ENCODE results near the gene MAPK14.
"Not testable (repeated sequence)": the region's sequence is repeated elsewhere in the genome, so short reads cannot be mapped to it uniquely, and the experiment has no call there.

The MAPK14 gene

DNA sequence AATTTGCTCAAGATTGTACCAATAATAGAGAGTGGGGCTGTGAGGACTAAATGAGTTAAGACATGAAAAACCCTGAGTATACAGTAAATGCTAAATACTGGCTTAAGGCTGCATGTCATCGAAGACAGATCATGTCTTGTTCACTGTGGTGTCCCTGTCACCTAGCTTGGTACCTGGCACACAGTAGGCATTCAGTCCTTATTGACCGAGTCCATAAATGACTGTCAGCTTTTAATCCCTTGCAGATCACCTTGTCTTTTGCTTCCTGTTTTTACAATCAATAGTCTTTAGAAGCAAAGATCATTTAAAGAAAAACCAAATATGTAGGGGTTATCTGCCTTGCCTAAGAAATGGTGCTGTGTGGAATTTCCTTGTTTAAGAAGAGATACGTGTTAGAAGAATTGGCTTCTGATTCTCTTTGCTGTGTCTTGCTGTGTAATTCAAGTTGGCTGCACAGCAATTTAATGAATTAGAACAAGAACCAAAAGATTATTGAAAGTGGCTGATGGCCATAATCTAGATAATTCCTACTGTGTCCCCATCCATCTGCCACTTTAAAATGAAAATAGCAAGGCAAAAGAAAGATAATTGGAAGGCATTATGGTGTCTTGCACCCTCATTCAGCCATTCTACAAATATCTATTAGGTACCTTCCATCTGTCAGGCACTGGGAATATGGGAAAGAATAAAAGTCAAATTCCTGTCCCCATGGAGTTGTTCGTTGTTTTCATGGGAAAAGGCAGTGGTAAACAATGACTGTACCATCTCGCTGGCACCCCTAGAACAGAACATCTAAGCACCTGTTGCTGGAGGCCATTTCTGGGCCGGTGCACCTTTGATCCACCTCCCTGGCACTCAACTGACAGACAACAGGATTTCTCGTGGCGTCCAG, 90.3 kb downstream of the MAPK14 start:
- no peak for DNase-seq (ENCODE audit: low read depth)
- H3K4me3 ChIP-seq (ENCODE audit: low read depth, low read length) = no peak overlapping the region

DNA sequence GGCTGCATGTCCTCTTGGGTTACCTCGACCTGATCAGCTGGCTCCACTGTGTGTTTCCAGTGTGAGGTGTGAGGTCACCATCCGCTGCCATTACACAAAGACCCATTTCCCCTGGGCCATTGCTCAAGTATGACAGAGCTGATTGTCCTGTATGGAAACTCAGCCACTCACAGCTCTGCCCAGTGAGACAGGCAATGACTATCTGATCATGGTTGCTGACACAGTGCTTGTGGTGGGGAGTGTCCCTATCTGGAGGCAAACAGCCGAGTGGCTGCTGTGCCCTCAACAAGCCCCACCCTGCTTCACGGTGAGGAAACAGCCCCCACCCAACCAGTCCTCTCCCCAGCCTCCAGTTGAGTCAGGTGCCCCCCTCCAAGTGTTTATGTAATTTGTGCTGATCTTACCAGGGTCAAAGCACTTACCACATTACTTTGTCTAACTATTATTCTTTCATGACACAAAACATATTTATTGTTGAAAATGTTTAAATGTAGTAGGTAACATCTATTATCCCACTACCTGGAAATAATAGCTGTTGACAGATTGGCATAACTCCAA, 91.0 kb downstream of the MAPK14 start:
- DNase-seq (ENCODE audit: low read depth) = no peak
- H3K4me3 ChIP-seq (ENCODE audit: low read depth, low read length) = no peak overlapping the region

DNA sequence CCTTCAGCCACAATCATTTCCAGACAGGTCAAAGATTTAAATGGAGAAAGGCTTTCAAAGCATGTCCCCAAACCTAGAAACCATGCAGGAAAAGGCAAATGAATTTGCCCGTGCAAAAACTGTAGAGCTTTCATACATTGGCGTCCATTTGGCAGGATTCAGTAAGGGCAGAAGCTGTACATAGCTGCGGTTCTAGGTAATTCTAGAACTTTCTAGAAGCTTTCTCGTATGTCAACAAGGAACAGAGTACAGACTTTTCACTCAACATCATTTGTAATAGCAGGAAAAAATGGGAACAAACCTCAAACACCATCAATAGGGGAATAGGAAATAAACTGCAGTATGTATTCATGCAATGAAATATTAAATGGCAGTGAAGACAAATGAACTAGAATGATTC, 91.6 kb downstream of the MAPK14 start:
- DNase-seq (ENCODE audit: low read depth) = no peak
- no peak overlapping the region for H3K4me3 ChIP-seq (ENCODE audit: low read depth, low read length)

GRCh38 chr6:36120018-36120417, 92.4 kb downstream of the MAPK14 start:
- no peak overlapping the region for H3K4me3 ChIP-seq (ENCODE audit: low read depth, low read length)
- DNase-seq (ENCODE audit: low read depth) = no peak

DNA sequence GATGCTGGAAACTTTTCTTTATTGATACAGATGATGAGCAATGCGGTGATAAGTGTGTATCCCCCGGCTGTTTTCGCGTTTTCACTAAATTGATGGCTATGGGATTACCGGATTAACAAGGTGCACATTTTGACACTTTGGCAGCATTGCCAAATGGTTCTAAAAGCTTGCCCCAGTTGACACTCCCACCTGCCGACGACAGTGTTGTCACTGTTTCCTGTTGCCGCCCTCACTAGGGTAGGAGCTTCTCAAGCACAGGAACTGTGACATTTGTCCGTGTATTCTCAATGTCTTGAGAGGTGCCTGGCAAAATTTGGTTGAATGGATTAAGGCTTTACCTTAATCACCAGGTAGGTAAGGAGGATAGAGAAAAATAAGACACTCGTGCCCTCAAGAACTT, 92.9 kb downstream of the MAPK14 start:
- no peak overlapping the region for H3K4me3 ChIP-seq (ENCODE audit: low read depth, low read length)
- no peak for DNase-seq (ENCODE audit: low read depth)

DNA sequence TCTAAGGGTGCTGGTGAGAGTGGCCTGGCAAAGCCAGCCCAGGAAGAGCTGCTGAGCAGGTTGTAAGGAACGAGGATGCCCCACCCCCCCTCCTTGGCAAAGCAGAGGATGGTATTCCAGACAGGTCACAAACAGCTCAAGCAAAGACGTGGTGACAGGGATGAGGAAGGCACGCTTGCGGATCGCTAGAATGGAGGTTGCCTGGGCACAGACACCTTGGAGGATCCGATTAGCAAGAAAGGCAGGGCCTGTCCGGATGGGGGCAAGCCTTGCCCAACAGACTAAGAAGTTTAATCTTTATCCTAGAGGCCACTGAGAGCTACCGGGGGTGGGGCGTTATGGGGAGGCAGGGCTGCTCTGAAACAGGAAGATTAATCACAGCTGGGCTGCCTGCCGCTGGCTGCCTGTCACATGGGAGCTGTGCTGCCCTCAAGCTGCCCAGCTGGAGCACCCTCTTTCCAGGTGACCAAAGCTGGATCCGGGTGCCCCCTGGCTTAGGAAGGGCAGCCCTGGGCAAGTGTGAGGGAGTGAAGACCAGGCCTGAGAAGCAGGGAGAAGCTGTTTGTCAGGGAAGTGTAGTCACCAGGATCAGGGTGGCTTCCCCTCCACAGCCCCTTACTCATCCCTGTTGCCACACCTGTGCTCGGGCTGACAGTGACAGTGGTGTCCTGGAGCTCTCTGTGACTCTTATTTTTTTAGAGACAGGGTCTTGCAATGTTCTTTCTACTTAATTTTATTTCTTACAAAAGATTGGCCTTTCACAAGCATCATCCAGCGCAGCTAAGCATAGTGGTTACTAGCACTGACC, 93.6 kb downstream of the MAPK14 start:
- H3K4me3 ChIP-seq (ENCODE audit: low read depth, low read length) = no peak overlapping the region
- DNase-seq (ENCODE audit: low read depth) = no peak

GRCh38 chr6:36121787-36122494, 94.3 kb downstream of the MAPK14 start:
- no peak overlapping the region for H3K4me3 ChIP-seq (ENCODE audit: low read depth, low read length)
- no peak for DNase-seq (ENCODE audit: low read depth)

DNA sequence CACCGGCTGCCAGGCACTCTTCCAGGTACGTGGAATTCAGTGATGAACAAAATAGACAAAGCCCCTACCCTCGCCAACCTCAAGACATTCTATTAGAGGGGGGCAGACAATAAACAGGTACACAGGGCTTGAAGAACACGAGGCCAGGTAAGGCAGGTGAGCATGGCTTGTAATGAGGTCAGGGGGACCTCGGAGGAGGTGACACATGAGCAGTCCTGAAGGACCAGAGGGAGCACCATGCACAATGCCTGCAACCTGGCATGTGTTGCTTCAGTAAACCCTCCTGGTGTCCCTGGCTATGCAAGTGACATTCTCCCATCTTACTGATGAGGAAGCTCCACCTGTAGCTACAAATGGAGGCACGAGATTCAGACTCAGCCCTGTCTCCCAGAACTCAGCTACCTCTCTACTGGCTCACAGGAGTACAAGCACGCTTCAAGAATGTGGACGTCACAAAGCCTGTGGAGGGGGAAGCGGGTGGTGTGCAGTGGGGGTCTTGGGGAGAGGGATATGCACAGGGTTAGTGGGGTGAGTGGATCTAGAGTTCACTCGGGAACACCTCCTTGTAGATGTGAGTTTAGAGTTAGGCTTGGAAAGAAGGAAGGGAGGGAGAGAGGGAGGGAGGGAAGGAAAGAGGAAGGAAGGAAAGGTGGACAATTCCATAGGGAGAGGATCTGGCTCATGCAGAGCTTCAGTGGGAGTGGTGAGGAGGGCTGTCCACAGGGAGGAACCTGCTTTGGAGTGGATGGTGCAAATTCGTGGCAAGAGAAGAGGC, 95.1 kb downstream of the MAPK14 start:
- no peak overlapping the region for H3K4me3 ChIP-seq (ENCODE audit: low read depth, low read length)
- DNase-seq (ENCODE audit: low read depth) = no peak

GRCh38 chr6:36123270-36124139, 95.9 kb downstream of the MAPK14 start:
- no peak overlapping the region for H3K4me3 ChIP-seq (ENCODE audit: low read depth, low read length)
- peak; percentile 24 for DNase-seq (ENCODE audit: low read depth)

DNA sequence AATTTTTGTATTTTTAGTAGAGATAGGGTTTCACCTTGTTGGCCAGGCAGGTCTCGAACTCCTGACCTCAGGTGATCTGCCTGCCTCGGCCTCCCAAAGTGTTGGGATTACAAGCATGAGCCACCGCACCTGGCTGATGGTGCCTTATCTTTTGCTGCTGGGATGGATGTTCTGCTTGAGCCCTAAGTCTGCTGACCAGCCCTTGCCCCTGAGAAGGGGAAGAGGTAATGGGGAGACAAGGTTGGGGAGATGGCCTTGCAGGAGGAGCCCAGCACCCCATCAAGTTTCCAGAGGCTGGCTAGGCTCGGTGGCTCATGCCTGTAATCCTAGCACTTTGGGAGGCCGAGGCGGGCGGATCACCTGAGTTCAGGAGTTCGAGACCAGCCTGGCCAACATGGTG, 96.7 kb downstream of the MAPK14 start:
- not testable (repeated sequence) for H3K4me3 ChIP-seq (ENCODE audit: low read depth, low read length); DNase-seq (ENCODE audit: low read depth)

DNA sequence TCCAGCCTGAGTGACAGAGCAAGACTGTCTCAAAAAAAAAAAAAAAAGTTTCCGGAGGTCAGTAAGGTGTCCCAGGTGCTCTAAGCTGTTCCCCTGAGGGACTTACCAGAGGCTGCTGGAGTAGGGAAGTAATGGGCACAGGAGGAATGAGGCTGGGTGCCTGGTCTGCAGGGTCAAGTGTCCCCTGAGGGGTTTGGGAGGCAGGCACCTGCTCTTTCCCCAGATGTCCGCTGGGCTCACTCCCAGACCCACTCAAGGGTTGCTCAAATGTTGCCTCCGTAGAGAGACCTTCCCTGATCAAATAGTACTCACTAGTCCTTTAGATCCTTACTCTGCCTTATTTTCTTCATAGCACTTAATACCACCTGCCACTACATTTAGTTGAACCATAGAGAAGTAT, 97.3 kb downstream of the MAPK14 start:
- no peak for DNase-seq (ENCODE audit: low read depth)
- no peak overlapping the region for H3K4me3 ChIP-seq (ENCODE audit: low read depth, low read length)

DNA sequence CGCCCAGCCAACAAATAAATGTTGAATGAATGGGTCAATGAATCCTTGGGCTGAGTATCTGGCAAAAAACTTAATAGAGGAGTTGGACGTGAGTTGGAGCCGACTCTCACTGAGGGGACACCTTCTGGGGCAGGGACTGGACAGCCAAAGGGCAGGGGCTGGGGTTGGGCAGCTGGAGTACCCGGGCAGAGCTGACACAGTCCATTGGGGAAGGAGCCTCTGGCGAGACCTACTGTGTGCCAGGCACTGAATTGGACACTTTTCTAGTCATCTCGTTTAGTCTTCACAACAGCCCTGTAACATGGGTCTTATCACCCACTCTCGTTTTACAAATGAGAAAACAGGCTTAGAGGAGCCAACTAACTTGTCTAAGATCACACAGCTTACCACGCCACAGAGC, 98.0 kb downstream of the MAPK14 start:
- H3K4me3 ChIP-seq (ENCODE audit: low read depth, low read length) = no peak overlapping the region
- DNase-seq (ENCODE audit: low read depth) = no peak

GRCh38 chr6:36126121-36126520, 98.5 kb downstream of the MAPK14 start:
- DNase-seq (ENCODE audit: low read depth) = no peak
- H3K4me3 ChIP-seq (ENCODE audit: low read depth, low read length) = no peak overlapping the region

GRCh38 chr6:36126553-36127458, 99.2 kb downstream of the MAPK14 start:
- peak; percentile 31 for DNase-seq (ENCODE audit: low read depth)
- H3K4me3 ChIP-seq (ENCODE audit: low read depth, low read length) = no peak overlapping the region

- H3K4me3 ChIP-seq (ENCODE audit: low read depth, low read length) = no peak overlapping the region
- peak; percentile 36 for DNase-seq (ENCODE audit: low read depth)
These were observed 99.9 kb downstream of the MAPK14 start for GRCh38 chr6:36127462-36128016.

GRCh38 chr6:36128073-36128472, 100.5 kb downstream of the MAPK14 start:
- no peak overlapping the region for H3K4me3 ChIP-seq (ENCODE audit: low read depth, low read length)
- DNase-seq (ENCODE audit: low read depth) = no peak

- H3K4me3 ChIP-seq (ENCODE audit: low read depth, low read length) = no peak overlapping the region
- DNase-seq (ENCODE audit: low read depth) = no peak
These were observed 101.2 kb downstream of the MAPK14 start for GRCh38 chr6:36128793-36129192.
